Left ventricle myocardium inferior (tissue), 1 donor: Measurements from ENCODE around the gene BAAT. TPM values are rescaled to one million over a fixed set of nuclear protein-coding genes. Genes with fewer than 3 reads are reported as not detected.

ENCODE experiments used
- DNase-seq: peaks from one replicate; pipeline ENCODE4 v3.0.0-alpha.2; 2020
- H3K27ac ChIP-seq: fragments of 200-600 bp; replicated peaks from 2 replicates; pipeline ENCODE4 v1.8.0; 2021
- H3K27me3 ChIP-seq: fragments of 200-600 bp; 2 replicates; pipeline ENCODE4 v1.8.0; 2021; ENCODE audit warnings: low read depth
- H3K36me3 ChIP-seq: fragments of 200-600 bp; 2 replicates; pipeline ENCODE4 v1.8.0; 2021
- H3K4me1 ChIP-seq: fragments of 200-600 bp; 2 replicates; pipeline ENCODE4 v1.8.0; 2021
- H3K4me3 ChIP-seq: fragments of 200-600 bp; 2 replicates; pipeline ENCODE4 v1.8.0; 2021; ENCODE audit warnings: mild to moderate bottlenecking, moderate library complexity
- H3K9me3 ChIP-seq: fragments of 200-600 bp; replicated peaks from 2 replicates; pipeline ENCODE4 v1.8.0; 2021
- intact Hi-C: fragments of 100-400 bp; cut with micrococcal nuclease; formaldehyde crosslinking; loops from one replicate; pipeline ENCODE4 v1.11.0; 2022
- total RNA-seq: library from RNA; stranded (reverse); fragmentation: NEBNext Ultra II Directional; extraction: Animal tissue kit (Norgen Biotek cat#: 25700); gene quantifications from one replicate; pipeline ENCODE4 v1.2.1, GENCODE V29; 2021
- TF ChIP-seq, protein P1 (sequence below): fragments of 200-600 bp; IDR thresholded peaks from 2 replicates; pipeline ENCODE4 v1.8.0; 2021; ENCODE audit warnings: antibody characterized with exemption, mild to moderate bottlenecking, borderline replicate concordance
- donor health status: DM: no; HTN: yes; CAD: no; lungs with severe emphysema.

Gene BAAT
- total RNA-seq, 1 donor from 2014 or later: not detected

DNA sequence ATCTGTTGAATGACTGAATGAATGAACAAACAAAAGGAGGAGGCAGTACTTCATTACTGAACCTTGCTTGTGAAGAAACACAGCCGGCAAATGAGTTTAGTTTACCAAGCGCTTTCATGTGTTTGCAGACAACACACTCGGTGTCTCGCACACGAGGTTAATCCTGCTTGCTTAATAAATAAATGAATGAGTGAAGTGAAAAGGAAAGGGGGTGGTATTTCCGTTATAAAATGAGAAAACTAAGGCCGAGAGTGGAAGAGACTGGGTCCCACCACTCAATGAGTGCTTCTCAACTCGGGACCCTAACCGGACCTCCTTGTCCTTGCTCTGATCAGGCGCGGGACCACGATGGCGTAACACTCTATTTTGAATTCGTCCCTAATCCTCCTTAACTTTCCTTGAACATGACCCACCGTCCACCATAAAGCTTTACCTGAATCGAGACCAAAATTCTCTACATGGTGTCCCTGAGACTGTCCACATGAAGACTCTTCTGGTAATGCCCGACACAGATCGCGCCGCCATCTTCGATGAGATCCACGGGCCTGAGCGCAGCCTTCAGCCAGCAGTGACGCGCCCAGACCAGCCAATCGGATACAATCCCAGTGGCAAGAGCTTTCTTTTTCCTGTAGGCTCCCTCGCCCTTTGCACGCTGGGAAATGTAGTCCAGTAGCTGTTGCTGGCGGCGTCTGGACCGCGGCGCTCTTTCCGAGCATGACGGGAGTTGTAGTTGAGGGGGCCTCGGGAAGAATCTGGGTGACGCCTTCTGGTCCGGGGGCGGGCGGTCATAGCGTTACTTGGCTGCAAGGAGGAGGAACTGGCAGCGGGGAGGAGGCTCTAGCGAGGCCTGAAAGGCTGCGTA is 13.5 kb upstream of the BAAT start, which contains the start of the genes MRPL50 and ZNF189:
Gene MRPL50, minus strand, starts transcription at position 551 of the 862 bp plus-strand sequence. Its CDS starts 26 bp downstream, at position 525.
Gene ZNF189, plus strand, starts transcription at position 784 of the 862 bp plus-strand sequence. CDS start 306 bp downstream, outside the sequence.
- DNase-seq: peak; percentile 97
- peak within 1 kb of the TSS; percentile 85 for H3K4me3 ChIP-seq
- H3K9me3 ChIP-seq: peaks cover 28% of the 10 kb centered on the region
- TF ChIP-seq, protein P1, sequence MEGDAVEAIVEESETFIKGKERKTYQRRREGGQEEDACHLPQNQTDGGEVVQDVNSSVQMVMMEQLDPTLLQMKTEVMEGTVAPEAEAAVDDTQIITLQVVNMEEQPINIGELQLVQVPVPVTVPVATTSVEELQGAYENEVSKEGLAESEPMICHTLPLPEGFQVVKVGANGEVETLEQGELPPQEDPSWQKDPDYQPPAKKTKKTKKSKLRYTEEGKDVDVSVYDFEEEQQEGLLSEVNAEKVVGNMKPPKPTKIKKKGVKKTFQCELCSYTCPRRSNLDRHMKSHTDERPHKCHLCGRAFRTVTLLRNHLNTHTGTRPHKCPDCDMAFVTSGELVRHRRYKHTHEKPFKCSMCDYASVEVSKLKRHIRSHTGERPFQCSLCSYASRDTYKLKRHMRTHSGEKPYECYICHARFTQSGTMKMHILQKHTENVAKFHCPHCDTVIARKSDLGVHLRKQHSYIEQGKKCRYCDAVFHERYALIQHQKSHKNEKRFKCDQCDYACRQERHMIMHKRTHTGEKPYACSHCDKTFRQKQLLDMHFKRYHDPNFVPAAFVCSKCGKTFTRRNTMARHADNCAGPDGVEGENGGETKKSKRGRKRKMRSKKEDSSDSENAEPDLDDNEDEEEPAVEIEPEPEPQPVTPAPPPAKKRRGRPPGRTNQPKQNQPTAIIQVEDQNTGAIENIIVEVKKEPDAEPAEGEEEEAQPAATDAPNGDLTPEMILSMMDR: no peak
- peaks cover 83% of the 10 kb centered on the region for H3K4me1 ChIP-seq
- H3K27ac ChIP-seq: peak within 1 kb of the TSS; percentile 93
- H3K27me3 ChIP-seq: no peaks in the 10 kb centered on the region
- peaks cover 40% of the 10 kb centered on the region for H3K36me3 ChIP-seq
- intact Hi-C loops: no loop called here

DNA sequence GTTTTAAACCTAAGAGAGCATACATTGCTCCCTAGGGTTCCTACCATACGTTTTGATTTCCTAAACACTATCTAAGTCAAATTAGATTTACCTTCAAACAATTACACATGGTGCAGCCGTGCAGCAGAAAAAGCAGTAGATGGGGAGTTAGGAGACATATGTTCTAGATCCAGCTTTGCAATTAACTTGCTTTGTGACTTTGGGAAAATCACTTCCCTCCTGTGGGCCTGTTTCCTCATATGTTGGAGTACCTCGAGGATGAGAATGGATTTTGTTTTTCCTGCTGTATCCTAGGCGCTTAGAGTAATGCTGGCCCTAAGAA is 12.9 kb upstream of the BAAT start:
- DNase-seq: no peak
- H3K4me3 ChIP-seq: peak overlapping the region; percentile 85
- H3K36me3 ChIP-seq: peaks cover 34% of the 10 kb centered on the region
- peak overlapping the region; percentile 93 for H3K27ac ChIP-seq
- H3K9me3 ChIP-seq: peaks cover 28% of the 10 kb centered on the region
- H3K4me1 ChIP-seq: peaks cover 81% of the 10 kb centered on the region
- H3K27me3 ChIP-seq: no peaks in the 10 kb centered on the region
- intact Hi-C loops: no loop called here
- TF ChIP-seq, protein P1: no peak

DNA sequence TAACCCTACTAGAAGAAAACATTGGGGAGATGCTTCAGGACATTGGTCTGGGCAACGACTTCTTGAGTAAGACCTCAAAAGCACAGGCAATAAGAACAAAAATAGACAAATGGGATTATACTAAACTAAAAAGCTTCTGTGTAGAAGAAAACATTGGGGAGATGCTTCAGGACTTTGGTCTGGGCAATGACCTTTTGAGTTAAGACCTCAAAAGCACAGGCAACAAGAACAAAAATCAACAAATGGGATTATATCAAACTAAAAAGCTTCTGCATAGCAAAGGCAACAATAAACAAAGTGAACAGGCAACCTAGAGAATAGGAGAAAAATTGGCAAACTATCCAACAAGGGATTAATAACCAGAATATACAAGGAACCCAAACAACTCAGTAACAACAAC is 9.9 kb upstream of the BAAT start:
- DNase-seq: no peak
- Histone ChIP-seq H3K27ac (no peak overlapping the region), H3K4me1 (peaks cover 51% of the 10 kb centered on the region), H3K36me3 (peaks cover 24% of the 10 kb centered on the region), H3K4me3 (no peak overlapping the region), H3K27me3 (no peaks in the 10 kb centered on the region), H3K9me3 (peaks cover 21% of the 10 kb centered on the region)
- intact Hi-C loops: no loop called here
- TF ChIP-seq, protein P1: no peak

DNA sequence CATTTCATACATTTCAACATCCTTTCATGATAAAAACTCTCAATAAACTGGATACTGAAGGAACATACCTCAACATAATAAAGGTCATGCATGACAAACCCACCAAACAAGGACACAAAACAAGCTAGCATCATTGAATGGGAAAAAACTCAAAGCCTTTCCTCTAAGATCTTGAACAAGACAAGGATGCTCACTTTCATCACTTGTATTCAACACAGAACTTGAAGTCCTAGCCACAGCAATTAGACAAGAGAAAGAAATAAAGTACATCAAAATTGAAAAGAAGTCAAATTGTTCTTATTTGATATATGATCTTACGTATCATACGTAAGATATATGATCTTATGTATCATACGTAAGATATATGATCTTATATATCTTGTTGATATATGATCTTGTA is 8.3 kb upstream of the BAAT start:
- Histone ChIP-seq H3K4me3 (no peak overlapping the region), H3K36me3 (peaks cover 38% of the 10 kb centered on the region), H3K9me3 (peaks cover 21% of the 10 kb centered on the region), H3K27me3 (no peaks in the 10 kb centered on the region), H3K4me1 (peaks cover 40% of the 10 kb centered on the region), H3K27ac (no peak overlapping the region)
- intact Hi-C loops: no loop called here
- TF ChIP-seq, protein P1: no peak
- DNase-seq: no peak

DNA sequence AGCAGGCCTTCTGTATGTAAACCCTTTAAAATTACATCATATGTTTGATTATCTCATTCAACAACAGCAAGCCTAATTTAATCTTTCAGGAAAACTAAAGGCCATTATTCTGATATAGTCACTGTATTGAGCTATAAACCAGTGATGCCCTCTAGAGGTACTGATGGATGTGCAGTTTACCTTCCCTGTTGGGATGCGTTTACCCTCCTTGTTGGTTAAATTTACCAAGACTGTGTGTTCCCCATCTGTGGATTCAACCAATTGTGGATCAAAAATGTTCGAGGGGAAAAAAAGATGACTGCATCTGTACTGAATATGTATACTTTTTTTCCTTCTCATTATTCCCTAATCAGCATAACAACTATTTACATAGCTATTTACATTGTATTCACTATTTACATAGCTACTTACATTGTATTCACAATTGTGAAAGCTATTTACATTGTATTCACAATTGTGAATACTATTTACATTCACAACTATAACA is 3.7 kb upstream of the BAAT start:
- Histone ChIP-seq H3K27ac (no peak overlapping the region), H3K9me3 (peaks cover 32% of the 10 kb centered on the region)
- TF ChIP-seq, protein P1: no peak

More for the DNA sequence above, 3.7 kb upstream of the BAAT start:
- no peak for DNase-seq
- no peaks in the 10 kb centered on the region for H3K27me3 ChIP-seq
- no peaks in the 10 kb centered on the region for H3K4me1 ChIP-seq
- no peak overlapping the region for H3K4me3 ChIP-seq
- intact Hi-C loops: no loop called here
- H3K36me3 ChIP-seq: peaks cover 29% of the 10 kb centered on the region
